Activated naive CD8-positive, alpha-beta T cell treated with anti-CD3 and anti-CD28 coated beads for 36 hours (primary cell): ENCODE measurements around the gene NRBF2. TPM values are rescaled to one million over a fixed set of nuclear protein-coding genes. Genes with fewer than 3 reads are reported as not detected.

Experiments
- DNase-seq: peaks from one replicate; pipeline ENCODE4 v3.0.0; 2021
- H3K27ac Mint-ChIP-seq: one replicate; pipeline ENCODE4 v1.8.0; 2022; ENCODE audit warnings: mild to moderate bottlenecking, moderate library complexity, mixed read lengths
- H3K27me3 Mint-ChIP-seq: one replicate; pipeline ENCODE4 v1.8.0; 2022; ENCODE audit warnings: mild to moderate bottlenecking, mixed read lengths
- H3K36me3 Mint-ChIP-seq: one replicate; pipeline ENCODE4 v1.8.0; 2021; ENCODE audit warnings: mild to moderate bottlenecking, mixed read lengths
- H3K4me1 Mint-ChIP-seq: one replicate; pipeline ENCODE4 v1.8.0; 2021; ENCODE audit warnings: mixed read lengths
- H3K4me3 Mint-ChIP-seq: one replicate; pipeline ENCODE4 v1.8.0; 2022; ENCODE audit warnings: mild to moderate bottlenecking, moderate library complexity, mixed read lengths
- H3K9me3 Mint-ChIP-seq: one replicate; pipeline ENCODE4 v1.8.0; 2022; ENCODE audit warnings: mixed read lengths
- total RNA-seq, 2 experiments: library from RNA; stranded (reverse); gene quantifications; one replicate each; pipeline ENCODE4 v1.2.3, GENCODE V29; 2021

NRBF2 gene
- total RNA-seq, 2 experiments from 2014 or later = 27.6 to 27.8 TPM

- Mint-ChIP-seq H3K36me3 (no peaks in the 10 kb centered on the region), H3K9me3 (no peaks in the 10 kb centered on the region), H3K27ac (no peak overlapping the region), H3K4me1 (peaks cover 4% of the 10 kb centered on the region), H3K27me3 (peaks cover 32% of the 10 kb centered on the region), H3K4me3 (no peak overlapping the region)
- DNase-seq = no peak
Measured at GRCh38 chr10:63107943-63108437, 25.1 kb upstream of the NRBF2 start.

GRCh38 chr10:63110940-63111339, 22.2 kb upstream of the NRBF2 start:
- no peak overlapping the region for H3K27ac Mint-ChIP-seq
- DNase-seq = no peak
- no peaks in the 10 kb centered on the region for H3K9me3 Mint-ChIP-seq
- no peaks in the 10 kb centered on the region for H3K36me3 Mint-ChIP-seq
- H3K4me1 Mint-ChIP-seq = no peaks in the 10 kb centered on the region
- no peak overlapping the region for H3K4me3 Mint-ChIP-seq
- H3K27me3 Mint-ChIP-seq = peaks cover 18% of the 10 kb centered on the region

GRCh38 chr10:63114031-63114814, 18.9 kb upstream of the NRBF2 start:
- no peak overlapping the region for H3K27ac Mint-ChIP-seq
- H3K9me3 Mint-ChIP-seq = no peaks in the 10 kb centered on the region
- H3K36me3 Mint-ChIP-seq = no peaks in the 10 kb centered on the region
- H3K4me3 Mint-ChIP-seq = no peak overlapping the region
- H3K27me3 Mint-ChIP-seq = peaks cover 4% of the 10 kb centered on the region
- DNase-seq = no peak
- no peaks in the 10 kb centered on the region for H3K4me1 Mint-ChIP-seq

GRCh38 chr10:63115732-63116383, 17.3 kb upstream of the NRBF2 start:
- Mint-ChIP-seq H3K27ac (no peak overlapping the region), H3K36me3 (no peaks in the 10 kb centered on the region), H3K4me1 (no peaks in the 10 kb centered on the region), H3K9me3 (no peaks in the 10 kb centered on the region), H3K27me3 (no peaks in the 10 kb centered on the region), H3K4me3 (no peak overlapping the region)
- no peak for DNase-seq

- Mint-ChIP-seq H3K4me1 (no peaks in the 10 kb centered on the region), H3K4me3 (no peak overlapping the region), H3K27ac (no peak overlapping the region), H3K27me3 (no peaks in the 10 kb centered on the region), H3K36me3 (no peaks in the 10 kb centered on the region), H3K9me3 (no peaks in the 10 kb centered on the region)
- DNase-seq = no peak
Measured at GRCh38 chr10:63116452-63117072, 16.6 kb upstream of the NRBF2 start.

- DNase-seq = no peak
- no peak overlapping the region for H3K4me3 Mint-ChIP-seq
Measured at GRCh38 chr10:63119041-63119440, 14.1 kb upstream of the NRBF2 start.

GRCh38 chr10:63120554-63120953, 12.6 kb upstream of the NRBF2 start:
- H3K27me3 Mint-ChIP-seq = peaks cover 4% of the 10 kb centered on the region
- H3K9me3 Mint-ChIP-seq = no peaks in the 10 kb centered on the region
- H3K4me3 Mint-ChIP-seq = no peak overlapping the region
- no peak for DNase-seq
- no peaks in the 10 kb centered on the region for H3K36me3 Mint-ChIP-seq
- no peak overlapping the region for H3K27ac Mint-ChIP-seq
- H3K4me1 Mint-ChIP-seq = no peaks in the 10 kb centered on the region

More at GRCh38 chr10:63119041-63119440, 14.1 kb upstream of the NRBF2 start:
- Mint-ChIP-seq H3K4me1 (no peaks in the 10 kb centered on the region), H3K27ac (no peak overlapping the region), H3K9me3 (no peaks in the 10 kb centered on the region), H3K27me3 (no peaks in the 10 kb centered on the region), H3K36me3 (no peaks in the 10 kb centered on the region)

GRCh38 chr10:63123727-63124362, 9.3 kb upstream of the NRBF2 start:
- no peaks in the 10 kb centered on the region for H3K4me1 Mint-ChIP-seq
- H3K27me3 Mint-ChIP-seq = peaks cover 4% of the 10 kb centered on the region
- no peaks in the 10 kb centered on the region for H3K9me3 Mint-ChIP-seq
- H3K27ac Mint-ChIP-seq = no peak overlapping the region
- no peak overlapping the region for H3K4me3 Mint-ChIP-seq
- DNase-seq = no peak
- no peaks in the 10 kb centered on the region for H3K36me3 Mint-ChIP-seq

GRCh38 chr10:63125459-63125858, 7.7 kb upstream of the NRBF2 start:
- H3K9me3 Mint-ChIP-seq = no peaks in the 10 kb centered on the region
- no peak overlapping the region for H3K27ac Mint-ChIP-seq
- no peaks in the 10 kb centered on the region for H3K4me1 Mint-ChIP-seq
- H3K36me3 Mint-ChIP-seq = no peaks in the 10 kb centered on the region
- no peak for DNase-seq
- H3K27me3 Mint-ChIP-seq = peaks cover 4% of the 10 kb centered on the region
- no peak overlapping the region for H3K4me3 Mint-ChIP-seq

GRCh38 chr10:63128443-63128842, 4.7 kb upstream of the NRBF2 start:
- Mint-ChIP-seq H3K36me3 (peaks cover 10% of the 10 kb centered on the region), H3K4me3 (no peak overlapping the region), H3K9me3 (peaks cover 15% of the 10 kb centered on the region), H3K27ac (no peak overlapping the region), H3K4me1 (peaks cover 8% of the 10 kb centered on the region), H3K27me3 (peaks cover 4% of the 10 kb centered on the region)
- no peak for DNase-seq

- H3K9me3 Mint-ChIP-seq = peaks cover 15% of the 10 kb centered on the region
- H3K27me3 Mint-ChIP-seq = peaks cover under 1% of the 10 kb centered on the region
- peaks cover 8% of the 10 kb centered on the region for H3K4me1 Mint-ChIP-seq
- no peak overlapping the region for H3K27ac Mint-ChIP-seq
- H3K36me3 Mint-ChIP-seq = peaks cover 14% of the 10 kb centered on the region
- H3K4me3 Mint-ChIP-seq = no peak overlapping the region
- no peak for DNase-seq
Measured at GRCh38 chr10:63129888-63130287, 3.2 kb upstream of the NRBF2 start.

GRCh38 chr10:63132651-63133055, 475 bp upstream of the NRBF2 start:
- no peaks in the 10 kb centered on the region for H3K27me3 Mint-ChIP-seq
- H3K36me3 Mint-ChIP-seq = peaks cover 20% of the 10 kb centered on the region
- H3K27ac Mint-ChIP-seq = peak overlapping the region; percentile 91
- peaks cover 15% of the 10 kb centered on the region for H3K9me3 Mint-ChIP-seq
- no peak for DNase-seq
- H3K4me3 Mint-ChIP-seq = peak overlapping the region; percentile 90
- peaks cover 28% of the 10 kb centered on the region for H3K4me1 Mint-ChIP-seq

- H3K4me1 Mint-ChIP-seq = peaks cover 34% of the 10 kb centered on the region
- peaks cover 15% of the 10 kb centered on the region for H3K9me3 Mint-ChIP-seq
- peak overlapping the region; percentile 90 for H3K4me3 Mint-ChIP-seq
- H3K27ac Mint-ChIP-seq = peak overlapping the region; percentile 91
- H3K27me3 Mint-ChIP-seq = no peaks in the 10 kb centered on the region
- peaks cover 28% of the 10 kb centered on the region for H3K36me3 Mint-ChIP-seq
- no peak for DNase-seq
Measured at GRCh38 chr10:63133821-63134557, 861 bp downstream of the NRBF2 start.

GRCh38 chr10:63137306-63137705, 4.2 kb downstream of the NRBF2 start:
- Mint-ChIP-seq H3K27me3 (no peaks in the 10 kb centered on the region), H3K27ac (no peak overlapping the region), H3K4me3 (no peak overlapping the region), H3K36me3 (peaks cover 41% of the 10 kb centered on the region), H3K9me3 (peaks cover 6% of the 10 kb centered on the region), H3K4me1 (peaks cover 48% of the 10 kb centered on the region)
- no peak for DNase-seq
